Activated CD4-positive, alpha-beta T cell treated with anti-CD3 and anti-CD28 coated beads, Interleukin-2, amount 10 ng/mL, durations not matched to agents 7 days and 5 days (primary cell): ENCODE results near the gene NLRP3. TPM values are rescaled to one million over a fixed set of nuclear protein-coding genes. Genes with fewer than 3 reads are reported as not detected.
"Not testable (repeated sequence)": the region's sequence is repeated elsewhere in the genome, so short reads cannot be mapped to it uniquely, and the experiment has no call there.

Experiments
- CTCF ChIA-PET: fragments of 350-600 bp; sonication (Branson Sonifier 250); formaldehyde crosslinking; loops from one replicate; lab custom pipeline; 2021; ENCODE audit warnings: antibody characterized with exemption; lab: Charles Lee
- POLR2A ChIA-PET: fragments of 350-600 bp; sonication (Branson Sonifier 250); formaldehyde crosslinking; loops from one replicate; lab custom pipeline; 2021; ENCODE audit warnings: antibody characterized with exemption; lab: Charles Lee
- DNase-seq: peaks from one replicate; pipeline ENCODE4 v3.0.0-alpha.2; 2020
- H3K27ac Mint-ChIP-seq: one replicate; pipeline ENCODE4 v1.8.0; 2021; ENCODE audit warnings: mild to moderate bottlenecking, moderate library complexity, mixed read lengths
- H3K27me3 Mint-ChIP-seq: one replicate; pipeline ENCODE4 v1.8.0; 2021; ENCODE audit warnings: mixed read lengths
- H3K36me3 Mint-ChIP-seq: one replicate; pipeline ENCODE4 v1.8.0; 2021; ENCODE audit warnings: low read depth, mixed read lengths
- H3K4me1 Mint-ChIP-seq: one replicate; pipeline ENCODE4 v1.8.0; 2021; ENCODE audit warnings: mixed read lengths
- H3K4me3 Mint-ChIP-seq: one replicate; pipeline ENCODE4 v1.8.0; 2021; ENCODE audit warnings: mild to moderate bottlenecking, moderate library complexity, mixed read lengths
- H3K9me3 Mint-ChIP-seq: one replicate; pipeline ENCODE4 v1.8.0; 2021; ENCODE audit warnings: mixed read lengths
- total RNA-seq, 2 experiments: library from RNA; stranded (reverse); gene quantifications; one replicate each; pipeline ENCODE4 v1.2.3, GENCODE V29; 2021

NLRP3 gene
- 1 to 10 TPM; 1.4 to 2.5 TPM for total RNA-seq

DNA sequence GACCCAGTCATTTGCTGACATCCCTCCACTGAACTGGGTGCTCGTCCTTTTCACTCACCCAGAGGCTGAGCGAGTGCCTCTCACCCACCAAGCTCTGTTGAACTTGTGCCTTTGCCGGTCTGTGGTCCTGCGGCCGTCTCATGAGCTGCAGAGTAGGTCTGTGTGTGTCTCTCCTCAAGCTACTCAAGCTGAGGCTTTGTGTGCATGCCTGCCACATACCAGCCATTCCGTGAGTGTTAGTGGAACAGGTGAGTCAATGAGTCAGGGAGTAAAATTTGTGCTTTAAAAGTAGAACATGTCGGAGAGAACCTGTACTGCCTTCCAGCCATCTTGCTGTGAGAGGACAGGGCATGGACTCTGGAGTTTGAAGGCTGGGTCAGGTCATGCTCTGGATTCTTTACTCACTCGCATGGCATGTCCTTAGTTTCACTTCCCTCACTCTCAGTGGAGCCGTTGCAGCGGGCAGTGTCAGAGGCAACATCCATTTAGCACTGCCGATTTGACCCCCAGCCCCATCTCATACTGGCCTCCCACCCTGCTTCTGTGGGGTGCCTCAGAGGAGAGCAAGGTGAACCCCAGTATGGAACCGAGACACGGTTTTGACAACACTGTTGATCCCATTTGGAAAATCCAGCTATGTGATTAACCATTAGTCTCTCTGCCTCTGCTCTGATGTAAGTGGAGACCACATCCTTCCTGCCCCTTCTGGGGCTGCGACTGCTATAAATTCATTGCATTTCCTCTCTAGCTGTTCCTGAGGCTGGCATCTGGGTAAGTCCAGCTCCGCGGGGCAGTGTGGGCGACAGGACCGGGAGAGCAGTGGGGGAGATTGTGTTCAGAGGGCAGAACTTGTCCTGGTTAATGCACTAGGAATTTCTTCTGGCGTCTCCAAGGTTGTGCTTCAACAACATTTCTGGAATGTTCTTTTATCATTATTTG, at the start of gene NLRP3:
NLRP3 (plus strand) TSS at position 751 of the 939 bp plus-strand sequence. CDS start 2,628 bp downstream, outside the sequence.
- DNase-seq, result peak; percentile 56
- ChIA-PET CTCF (interaction anchor here (0.6 to 1.3 kb wide), 2 partner anchors 47 to 60 kb away, joined by 3 to 4 read pairs; no protein-coding TSS in a partner anchor), POLR2A (no interaction called here)
- Mint-ChIP-seq H3K36me3 (no peaks in the 10 kb centered on the region), H3K4me1 (peaks cover 45% of the 10 kb centered on the region), H3K4me3 (peak within 1 kb of the TSS; percentile 69), H3K9me3 (peaks cover 2% of the 10 kb centered on the region), H3K27ac (peak within 1 kb of the TSS; percentile 64), H3K27me3 (peaks cover 17% of the 10 kb centered on the region)

DNA sequence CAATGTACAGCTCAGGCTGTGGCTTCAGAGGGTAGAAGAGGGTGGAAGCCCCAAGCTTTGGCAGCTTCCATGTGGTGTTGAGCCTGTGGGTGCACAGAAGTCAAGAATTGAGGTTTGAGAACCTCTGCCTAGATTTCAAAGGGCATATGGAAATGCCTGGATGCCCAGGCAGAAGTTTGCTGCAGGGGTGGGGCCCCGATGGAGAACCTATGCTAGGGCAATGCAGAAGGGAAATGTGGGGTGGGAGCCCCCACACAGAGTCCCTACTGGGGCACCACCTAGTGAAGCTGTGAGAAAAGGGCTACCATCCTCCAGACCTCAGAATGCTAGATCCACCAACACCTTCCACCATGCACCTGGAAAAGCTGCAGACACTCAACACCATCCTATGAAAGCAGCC, 49.6 kb upstream of the NLRP3 start:
- CTCF ChIA-PET, result interaction anchor here (1.1 kb wide), 1 partner anchor 9 kb away, joined by 5 read pairs; no protein-coding TSS in a partner anchor
- H3K4me3 Mint-ChIP-seq, H3K4me1 Mint-ChIP-seq, H3K36me3 Mint-ChIP-seq, POLR2A ChIA-PET, H3K27me3 Mint-ChIP-seq, DNase-seq, H3K27ac Mint-ChIP-seq: not testable (repeated sequence)
- H3K9me3 Mint-ChIP-seq, result peaks cover 14% of the 10 kb centered on the region

DNA sequence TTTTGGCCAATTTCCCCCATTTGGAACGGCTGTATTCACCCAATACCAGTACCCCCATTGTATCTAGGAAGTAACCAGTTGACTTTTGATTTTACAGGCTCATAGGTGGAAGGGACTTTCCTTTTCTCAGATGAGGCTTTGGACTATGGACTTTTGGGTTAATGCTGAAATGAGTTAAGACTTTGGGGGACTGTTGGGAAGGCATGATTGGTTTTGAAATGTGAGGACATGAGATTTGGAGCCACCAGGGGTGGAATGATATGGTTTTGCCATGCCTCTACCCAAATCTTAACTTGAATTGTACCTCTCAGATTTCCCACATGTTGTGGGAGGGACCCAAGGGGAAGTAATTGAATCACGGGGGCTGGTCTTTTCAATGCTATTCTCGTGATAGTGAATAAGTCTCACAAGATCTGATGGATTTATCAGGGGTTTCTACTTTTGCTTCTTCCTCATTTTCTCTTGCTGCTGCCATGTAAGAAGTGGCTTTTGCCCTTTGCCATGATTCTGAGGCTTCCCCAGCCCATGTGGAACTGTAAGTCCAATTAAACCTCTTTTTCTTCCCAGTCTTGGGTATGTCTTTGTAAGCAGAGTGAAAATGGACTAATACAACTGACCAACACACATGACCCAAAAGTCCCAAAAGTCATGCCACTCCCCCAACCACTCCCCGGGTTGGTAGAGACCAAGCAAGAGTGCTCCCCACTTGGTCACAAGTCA, 48.9 kb upstream of the NLRP3 start:
- no peak for DNase-seq
- Mint-ChIP-seq H3K36me3 (no peaks in the 10 kb centered on the region), H3K9me3 (peaks cover 14% of the 10 kb centered on the region), H3K4me3 (no peak overlapping the region), H3K27ac (no peak overlapping the region), H3K27me3 (no peaks in the 10 kb centered on the region), H3K4me1 (no peaks in the 10 kb centered on the region)
- POLR2A ChIA-PET, result no interaction called here
- CTCF ChIA-PET, result interaction anchor here (1.1 kb wide), 1 partner anchor 10 kb away, joined by 5 read pairs; no protein-coding TSS in a partner anchor

- ChIA-PET POLR2A (no interaction called here), CTCF (no interaction called here)
- H3K36me3 Mint-ChIP-seq, result no peaks in the 10 kb centered on the region
- peaks cover 14% of the 10 kb centered on the region for H3K9me3 Mint-ChIP-seq
- H3K27ac Mint-ChIP-seq, result no peak overlapping the region
- no peak for DNase-seq
- H3K4me1 Mint-ChIP-seq, result peaks cover 4% of the 10 kb centered on the region
- H3K27me3 Mint-ChIP-seq, result no peaks in the 10 kb centered on the region
- no peak overlapping the region for H3K4me3 Mint-ChIP-seq
Observed at GRCh38 chr1:247367786-247368422, 48.1 kb upstream of the NLRP3 start.

DNA sequence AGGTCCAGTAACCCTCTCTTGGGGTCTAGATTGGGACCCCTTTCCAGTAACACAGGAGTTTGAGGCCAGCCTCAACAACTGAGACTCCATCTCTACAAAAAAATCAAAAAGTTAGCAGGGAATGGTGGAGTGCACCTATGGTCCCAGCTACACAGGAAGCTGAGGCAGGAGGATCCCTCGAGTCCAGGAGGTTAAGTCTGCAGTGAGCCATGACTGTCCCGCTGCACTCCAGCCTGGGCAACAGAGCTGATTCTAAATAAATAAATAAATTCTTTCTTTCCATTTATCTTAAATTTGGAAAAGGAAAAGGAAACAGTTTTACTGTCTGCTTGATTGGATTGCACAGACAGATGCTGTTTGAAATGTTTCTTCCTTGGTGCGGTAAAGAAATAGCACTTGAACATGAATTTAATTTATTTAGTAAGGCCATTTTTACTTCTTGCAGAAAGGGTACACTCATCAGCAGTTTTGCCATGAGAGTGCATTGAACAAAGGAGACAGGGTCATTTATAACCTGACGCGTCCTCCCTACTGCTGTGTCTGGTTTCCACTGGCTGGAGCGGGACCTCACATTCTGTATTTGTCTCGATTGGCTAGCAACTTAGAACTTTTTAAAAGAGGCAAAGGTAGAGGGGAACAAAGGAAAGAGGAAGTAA, 47.4 kb upstream of the NLRP3 start:
- no peak for DNase-seq
- POLR2A ChIA-PET, result no interaction called here
- Mint-ChIP-seq H3K4me1 (peaks cover 4% of the 10 kb centered on the region), H3K27me3 (no peaks in the 10 kb centered on the region), H3K27ac (no peak overlapping the region), H3K4me3 (no peak overlapping the region), H3K9me3 (peaks cover 14% of the 10 kb centered on the region), H3K36me3 (no peaks in the 10 kb centered on the region)
- CTCF ChIA-PET, result no interaction called here

GRCh38 chr1:247370786-247371732, 44.9 kb upstream of the NLRP3 start:
- ChIA-PET CTCF (no interaction called here), POLR2A (no interaction called here)
- H3K4me3 Mint-ChIP-seq, result no peak overlapping the region
- peaks cover 3% of the 10 kb centered on the region for H3K27me3 Mint-ChIP-seq
- H3K9me3 Mint-ChIP-seq, result peaks cover 8% of the 10 kb centered on the region
- H3K4me1 Mint-ChIP-seq, result peaks cover 4% of the 10 kb centered on the region
- no peak overlapping the region for H3K27ac Mint-ChIP-seq
- no peak for DNase-seq
- H3K36me3 Mint-ChIP-seq, result no peaks in the 10 kb centered on the region

GRCh38 chr1:247371801-247372259, 44.1 kb upstream of the NLRP3 start:
- no peak overlapping the region for H3K4me3 Mint-ChIP-seq
- H3K27me3 Mint-ChIP-seq, result peaks cover 3% of the 10 kb centered on the region
- POLR2A ChIA-PET, result no interaction called here
- peaks cover 4% of the 10 kb centered on the region for H3K4me1 Mint-ChIP-seq
- CTCF ChIA-PET, result interaction anchor here (1.4 kb wide), 2 partner anchors 21 to 117 kb away, joined by 4 read pairs; no protein-coding TSS in a partner anchor
- no peaks in the 10 kb centered on the region for H3K36me3 Mint-ChIP-seq
- peaks cover 7% of the 10 kb centered on the region for H3K9me3 Mint-ChIP-seq
- H3K27ac Mint-ChIP-seq, result no peak overlapping the region
- no peak for DNase-seq

GRCh38 chr1:247373721-247374141, 42.2 kb upstream of the NLRP3 start:
- ChIA-PET CTCF (interaction anchor here (0.9 to 1.7 kb wide), 6 partner anchors 11 to 49 kb away, joined by 3 to 9 read pairs (median 4); no protein-coding TSS in a partner anchor), POLR2A (no interaction called here)
- peak; percentile 69 for DNase-seq
- no peaks in the 10 kb centered on the region for H3K36me3 Mint-ChIP-seq
- H3K27ac Mint-ChIP-seq, result no peak overlapping the region
- H3K4me1 Mint-ChIP-seq, result peaks cover 4% of the 10 kb centered on the region
- H3K27me3 Mint-ChIP-seq, result peaks cover 3% of the 10 kb centered on the region
- H3K9me3 Mint-ChIP-seq, result no peaks in the 10 kb centered on the region
- no peak overlapping the region for H3K4me3 Mint-ChIP-seq

GRCh38 chr1:247374651-247375334, 41.2 kb upstream of the NLRP3 start:
- DNase-seq, H3K4me1 Mint-ChIP-seq, H3K36me3 Mint-ChIP-seq, POLR2A ChIA-PET, H3K27me3 Mint-ChIP-seq, H3K27ac Mint-ChIP-seq, H3K9me3 Mint-ChIP-seq, H3K4me3 Mint-ChIP-seq: not testable (repeated sequence)
- CTCF ChIA-PET, result interaction anchor here (0.9 to 1.9 kb wide), 6 partner anchors 14 to 295 kb away, joined by 3 to 4 read pairs (median 3); no protein-coding TSS in a partner anchor

GRCh38 chr1:247375747-247376146, 40.2 kb upstream of the NLRP3 start:
- Mint-ChIP-seq H3K36me3 (no peaks in the 10 kb centered on the region), H3K4me1 (peaks cover 4% of the 10 kb centered on the region), H3K4me3 (no peak overlapping the region), H3K9me3 (peaks cover 3% of the 10 kb centered on the region), H3K27me3 (peaks cover 6% of the 10 kb centered on the region), H3K27ac (no peak overlapping the region)
- ChIA-PET CTCF (interaction anchor here (1.9 kb wide), 1 partner anchor 20 kb away, joined by 4 read pairs; no protein-coding TSS in a partner anchor), POLR2A (no interaction called here)
- no peak for DNase-seq

- Mint-ChIP-seq H3K36me3 (no peaks in the 10 kb centered on the region), H3K4me3 (no peak overlapping the region), H3K9me3 (peaks cover 3% of the 10 kb centered on the region), H3K27ac (no peak overlapping the region), H3K27me3 (peaks cover 6% of the 10 kb centered on the region), H3K4me1 (peaks cover 4% of the 10 kb centered on the region)
- ChIA-PET POLR2A (no interaction called here), CTCF (no interaction called here)
- DNase-seq, result no peak
Observed at GRCh38 chr1:247376659-247377058, 39.3 kb upstream of the NLRP3 start.
